IMR-90 (cell line): ENCODE measurements around the gene CD79A. TPM values are rescaled to one million over a fixed set of nuclear protein-coding genes. Genes with fewer than 3 reads are reported as not detected.

Experiments
- ATAC-seq: fragments of 200-7000 bp; cut with Tn5 transposase; 2 replicates; pipeline ENCODE4 v1.9.1; 2020; ENCODE audit warnings: low read depth, mild to moderate bottlenecking, moderate library complexity
- BruUV-seq: library from RNA; stranded (reverse); fragments of 400-500 nt; replicated peaks from 2 replicates; lab custom pipeline; 2021; lab: Mats Ljungman, UMichigan
- CTCF ChIA-PET: fragments of 300-600 bp; formaldehyde crosslinking; extraction: SDS; loops from one replicate; lab custom pipeline; 2021; ENCODE audit warnings: antibody characterized with exemption; lab: Yijun Ruan, JAX
- POLR2A ChIA-PET: fragments of 300-600 bp; sonication (Branson Sonifier 250); formaldehyde crosslinking; loops from one replicate; lab custom pipeline; 2022; ENCODE audit warnings: antibody characterized with exemption; ENCODE audit not compliant: unreplicated experiment; lab: Charles Lee
- DNase-seq: peaks from one replicate; pipeline ENCODE4 v3.0.0; 2013
- H2AFZ ChIP-seq: replicated peaks from 2 replicates; pipeline ENCODE3; 2013; ENCODE audit warnings: low read length, mild to moderate bottlenecking; ENCODE audit not compliant: poor library complexity
- H2AK5ac ChIP-seq: 2 replicates; pipeline ENCODE4 v1.6.1; 2013; ENCODE audit warnings: low read depth, low read length, inconsistent platforms
- H2AK9ac ChIP-seq: replicated peaks from 2 replicates; pipeline ENCODE3; 2013; ENCODE audit warnings: mild to moderate bottlenecking, low read depth, low read length, moderate library complexity; ENCODE audit not compliant: poor library complexity
- H2BK120ac ChIP-seq: 2 replicates; pipeline ENCODE4 v1.6.1; 2013; ENCODE audit warnings: low read depth, low read length, inconsistent platforms
- H2BK15ac ChIP-seq: 3 replicates; pipeline ENCODE4 v1.6.1; 2013; ENCODE audit warnings: low read depth, low read length, inconsistent platforms
- H2BK20ac ChIP-seq: 2 replicates; pipeline ENCODE4 v1.6.1; 2013; ENCODE audit warnings: low read depth, mild to moderate bottlenecking, inconsistent platforms, low read length, moderate library complexity
- H2BK5ac ChIP-seq: 2 replicates; pipeline ENCODE4 v1.6.1; 2013; ENCODE audit warnings: mild to moderate bottlenecking, low read depth, low read length, inconsistent platforms; ENCODE audit not compliant: poor library complexity, severe bottlenecking
- H3K14ac ChIP-seq: replicated peaks from 2 replicates; pipeline ENCODE4 v1.6.1; 2013; ENCODE audit warnings: low read depth, low read length, inconsistent platforms
- H3K18ac ChIP-seq: 2 replicates; pipeline ENCODE4 v1.6.1; 2013; ENCODE audit warnings: low read depth, low read length, control low read depth
- H3K23ac ChIP-seq: 2 replicates; pipeline ENCODE4 v1.6.1; 2013; ENCODE audit warnings: low read depth, low read length, inconsistent platforms
- H3K27ac ChIP-seq: 2 replicates; pipeline ENCODE4 v1.5.1; 2013; ENCODE audit warnings: mild to moderate bottlenecking, control low read depth, low read length; ENCODE audit not compliant: insufficient read depth
- H3K27me3 ChIP-seq: 2 replicates; pipeline ENCODE4 v1.6.1; 2013; ENCODE audit warnings: low read length; ENCODE audit not compliant: control insufficient read depth, insufficient read depth
- H3K36me3 ChIP-seq: 2 replicates; pipeline ENCODE4 v1.6.1; 2013; ENCODE audit warnings: low read length, mixed read lengths; ENCODE audit not compliant: control insufficient read depth, insufficient read depth
- H3K4ac ChIP-seq: 2 replicates; pipeline ENCODE4 v1.6.1; 2013; ENCODE audit warnings: low read depth, low read length, inconsistent platforms
- H3K4me1 ChIP-seq: 2 replicates; pipeline ENCODE4 v1.6.1; 2013; ENCODE audit warnings: low read length, mixed read lengths; ENCODE audit not compliant: control insufficient read depth, insufficient read depth
- H3K4me2 ChIP-seq: 2 replicates; pipeline ENCODE4 v1.6.1; 2013; ENCODE audit warnings: low read depth, mild to moderate bottlenecking, control low read depth, low read length, moderate library complexity
- H3K4me3 ChIP-seq: 2 replicates; pipeline ENCODE4 v1.5.1; 2013; ENCODE audit warnings: low read depth, mild to moderate bottlenecking, control low read depth, low read length, moderate library complexity; ENCODE audit not compliant: insufficient read depth
- H3K56ac ChIP-seq: 2 replicates; pipeline ENCODE4 v1.6.1; 2013; ENCODE audit warnings: low read length, inconsistent platforms; ENCODE audit not compliant: insufficient read depth; ENCODE audit errors: extremely low read depth
- H3K79me1 ChIP-seq, 2 experiments: 2 replicates each; pipeline ENCODE4 v1.6.1; 2013; ENCODE audit warnings: low read length in 2 of 2, inconsistent platforms in 1 of 2, low read depth in 1 of 2
- H3K9ac ChIP-seq: 2 replicates; pipeline ENCODE4 v1.6.1; 2013; ENCODE audit warnings: low read depth, low read length, control low read depth
- H3K9me1 ChIP-seq: 2 replicates; pipeline ENCODE4 v1.6.1; 2013; ENCODE audit warnings: low read length, inconsistent platforms; ENCODE audit not compliant: insufficient read depth
- H3K9me3 ChIP-seq: 2 replicates; pipeline ENCODE4 v1.6.1; 2013; ENCODE audit warnings: low read length; ENCODE audit not compliant: control insufficient read depth, insufficient read depth
- H4K20me1 ChIP-seq: 2 replicates; pipeline ENCODE4 v1.6.1; 2013; ENCODE audit warnings: low read length, inconsistent platforms; ENCODE audit not compliant: insufficient read depth
- H4K5ac ChIP-seq: 2 replicates; pipeline ENCODE4 v1.6.1; 2013; ENCODE audit warnings: mild to moderate bottlenecking, low read depth, low read length, control low read depth
- H4K8ac ChIP-seq, 2 experiments: 2 replicates each; pipeline ENCODE4 v1.6.1; 2013; ENCODE audit warnings: low read depth in 2 of 2, low read length in 2 of 2, control low read depth in 1 of 2, inconsistent platforms in 1 of 2
- H4K91ac ChIP-seq: 2 replicates; pipeline ENCODE4 v1.6.1; 2013; ENCODE audit warnings: low read depth, low read length, inconsistent platforms; ENCODE audit not compliant: insufficient read depth
- BHLHE40 ChIP-seq: fragments of 150-350 bp; IDR thresholded peaks from 2 replicates; pipeline ENCODE4 v1.6.1; 2016; ENCODE audit warnings: mild to moderate bottlenecking, low read depth, low read length
- CHD1 ChIP-seq: IDR thresholded peaks from 2 replicates; pipeline ENCODE4 v1.6.1; 2012; ENCODE audit warnings: low read depth, low read length, improper control_type of control experiment
- FOS ChIP-seq: fragments of 150-350 bp; IDR thresholded peaks from 2 replicates; pipeline ENCODE4 v1.6.1; 2016; ENCODE audit warnings: low read depth, low read length
- MAZ ChIP-seq: IDR thresholded peaks from 2 replicates; pipeline ENCODE4 v1.6.1; 2012; ENCODE audit warnings: low read depth, mild to moderate bottlenecking, low read length, improper control_type of control experiment, moderate library complexity, borderline replicate concordance
- MXI1 ChIP-seq: IDR thresholded peaks from 2 replicates; pipeline ENCODE4 v1.6.1; 2012; ENCODE audit warnings: low read depth, mild to moderate bottlenecking, low read length, moderate library complexity, borderline replicate concordance
- RAD21 ChIP-seq: IDR thresholded peaks from 2 replicates; pipeline ENCODE4 v1.6.1; 2012; ENCODE audit warnings: low read length, improper control_type of control experiment
- RCOR1 ChIP-seq: IDR thresholded peaks from 2 replicates; pipeline ENCODE4 v1.6.1; 2012; ENCODE audit warnings: mild to moderate bottlenecking, low read length, improper control_type of control experiment; ENCODE audit not compliant: insufficient replicate concordance
- SMC3 ChIP-seq: fragments of 150-350 bp; IDR thresholded peaks from 2 replicates; pipeline ENCODE4 v1.6.1; 2016; ENCODE audit warnings: low read depth, mild to moderate bottlenecking, antibody characterized with exemption, low read length, moderate library complexity
- WGBS, 2 experiments: methylation state at CpG; one replicate each; pipeline versions ENCODE4 v1.1.5 to v1.1.7; 2013; ENCODE audit warnings: missing lambda C conversion rate in 2 of 2; ENCODE audit not compliant: insufficient read length in 1 of 2; ENCODE audit errors: extremely low coverage in 2 of 2; 5-methylcytosine and 5-hydroxymethylcytosine counted together
- dilution Hi-C: fragments of 300-500 bp; cut with HindIII; formaldehyde crosslinking; loops from one replicate; pipeline ENCODE4 v1.14.3; 2018; ENCODE audit warnings: low sequenced_read_pairs; ENCODE audit not compliant: unreplicated experiment
- in situ Hi-C: fragments of 300-500 bp; cut with MboI; formaldehyde crosslinking; loops from 3 replicates; pipeline ENCODE4 v1.14.3; 2019; ENCODE audit warnings: low sequenced_read_pairs, inconsistent platforms, mixed read lengths
- intact Hi-C: fragments of 100-400 bp; cut with micrococcal nuclease; formaldehyde crosslinking; loops from 2 replicates; pipeline ENCODE4 v1.10.0; 2022
- polyA plus RNA-seq, 3 experiments: library from polyadenylated mRNA; depleted of rRNA; stranded (reverse); fragments of >200 nt; gene quantifications; 2 replicates each; pipeline ENCODE4 v1.2.3, GENCODE V29; 2012; ENCODE audit warnings: low replicate concordance in 1 of 3
- total RNA-seq: library from RNA; depleted of rRNA; stranded (reverse); fragments of >200 nt; gene quantifications from 2 replicates; pipeline ENCODE4 v1.2.3, GENCODE V29; 2012
- TF ChIP-seq, protein P1 (sequence below): fragments of 150-350 bp; IDR thresholded peaks from 2 replicates; pipeline ENCODE4 v1.6.1; 2017; ENCODE audit warnings: mild to moderate bottlenecking, antibody characterized with exemption, low read length, low read depth
- TF ChIP-seq, protein P2 (sequence below): conservative IDR thresholded peaks from 2 replicates; pipeline ENCODE4 v1.5.1; 2012; ENCODE audit warnings: mild to moderate bottlenecking, low read depth, low read length, improper control_type of control experiment

Gene CD79A
- total and polyA plus RNA-seq, 2 of the 4 experiments (the other 2 are of a cell fraction) = 0.19 TPM; not detected in 1

DNA sequence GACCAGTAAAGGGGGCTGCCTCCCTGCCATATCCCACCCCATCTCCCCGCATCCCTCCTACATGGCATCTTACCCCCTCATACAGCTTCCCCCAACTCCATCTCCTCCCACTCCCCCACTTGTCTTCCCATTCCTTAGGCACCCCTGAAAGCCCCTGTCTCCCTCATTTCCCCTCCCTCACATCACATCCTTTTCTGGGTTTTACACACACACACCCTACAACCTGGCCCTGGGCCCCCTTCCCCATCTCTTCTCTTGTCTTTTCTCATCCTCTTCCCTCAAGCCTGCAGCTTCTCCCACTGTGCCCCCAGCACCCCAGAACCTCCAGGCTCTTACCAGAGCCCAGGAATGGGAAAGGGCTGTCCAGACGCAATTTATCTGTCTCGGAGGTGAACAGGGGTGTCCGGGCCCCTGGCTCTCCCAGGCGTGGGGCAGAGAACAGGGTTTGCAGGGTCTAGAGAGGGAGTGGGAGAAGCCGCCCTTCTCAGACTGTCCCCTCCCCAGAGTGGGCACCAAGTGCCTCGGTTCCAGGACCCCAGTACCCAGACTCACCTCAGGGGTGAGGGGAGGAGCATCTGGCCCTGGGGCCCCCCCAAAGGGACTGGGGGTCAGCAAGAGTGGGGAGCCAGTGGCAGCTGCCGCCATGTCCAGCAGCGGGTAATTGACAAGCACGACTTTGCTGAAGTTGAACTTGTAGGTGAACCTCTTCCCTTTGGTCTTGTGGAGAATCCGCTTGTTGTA is 31.8 kb downstream of the CD79A start:
- TF ChIP-seq MXI1 (no peak), MAZ (no peak), RCOR1 (no peak), BHLHE40 (no peak), CHD1 (no peak), RAD21 (no peak), FOS (no peak), SMC3 (no peak)
- TF ChIP-seq, protein P1, sequence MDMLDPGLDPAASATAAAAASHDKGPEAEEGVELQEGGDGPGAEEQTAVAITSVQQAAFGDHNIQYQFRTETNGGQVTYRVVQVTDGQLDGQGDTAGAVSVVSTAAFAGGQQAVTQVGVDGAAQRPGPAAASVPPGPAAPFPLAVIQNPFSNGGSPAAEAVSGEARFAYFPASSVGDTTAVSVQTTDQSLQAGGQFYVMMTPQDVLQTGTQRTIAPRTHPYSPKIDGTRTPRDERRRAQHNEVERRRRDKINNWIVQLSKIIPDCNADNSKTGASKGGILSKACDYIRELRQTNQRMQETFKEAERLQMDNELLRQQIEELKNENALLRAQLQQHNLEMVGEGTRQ = no peak
- TF ChIP-seq, protein P2, sequence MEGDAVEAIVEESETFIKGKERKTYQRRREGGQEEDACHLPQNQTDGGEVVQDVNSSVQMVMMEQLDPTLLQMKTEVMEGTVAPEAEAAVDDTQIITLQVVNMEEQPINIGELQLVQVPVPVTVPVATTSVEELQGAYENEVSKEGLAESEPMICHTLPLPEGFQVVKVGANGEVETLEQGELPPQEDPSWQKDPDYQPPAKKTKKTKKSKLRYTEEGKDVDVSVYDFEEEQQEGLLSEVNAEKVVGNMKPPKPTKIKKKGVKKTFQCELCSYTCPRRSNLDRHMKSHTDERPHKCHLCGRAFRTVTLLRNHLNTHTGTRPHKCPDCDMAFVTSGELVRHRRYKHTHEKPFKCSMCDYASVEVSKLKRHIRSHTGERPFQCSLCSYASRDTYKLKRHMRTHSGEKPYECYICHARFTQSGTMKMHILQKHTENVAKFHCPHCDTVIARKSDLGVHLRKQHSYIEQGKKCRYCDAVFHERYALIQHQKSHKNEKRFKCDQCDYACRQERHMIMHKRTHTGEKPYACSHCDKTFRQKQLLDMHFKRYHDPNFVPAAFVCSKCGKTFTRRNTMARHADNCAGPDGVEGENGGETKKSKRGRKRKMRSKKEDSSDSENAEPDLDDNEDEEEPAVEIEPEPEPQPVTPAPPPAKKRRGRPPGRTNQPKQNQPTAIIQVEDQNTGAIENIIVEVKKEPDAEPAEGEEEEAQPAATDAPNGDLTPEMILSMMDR = no peak
- Histone ChIP-seq H4K8ac (no peak overlapping the region), H4K5ac (no peak overlapping the region), H3K4me2 (no peak overlapping the region), H3K27me3 (peaks cover 33% of the 10 kb centered on the region), H3K79me1 (0 out of 4 replicates have a peak, but pooled peaks cover 0 to 3% of the 10 kb centered on the region in 2 experiments), H3K23ac (no peak overlapping the region), H3K14ac (no peak overlapping the region), H3K9me3 (no peaks in the 10 kb centered on the region), H3K27ac (no peak overlapping the region), H3K9me1 (no peaks in the 10 kb centered on the region; the same call in 1 of the 2 replicates), H4K20me1 (peaks cover 27% of the 10 kb centered on the region), H2AK5ac (no peak overlapping the region), H3K36me3 (peaks cover 31% of the 10 kb centered on the region), H3K4me3 (no peak overlapping the region), H2BK15ac (no peak overlapping the region), H3K56ac (no peak overlapping the region), H2BK120ac (no peak overlapping the region), H3K9ac (no peak overlapping the region), H3K4ac (no peak overlapping the region), H2BK20ac (no peak overlapping the region), H2AFZ (no peak overlapping the region), H3K18ac (no peak overlapping the region), H2AK9ac (peak overlapping the region; percentile 8), H3K4me1 (no peaks in the 10 kb centered on the region), H2BK5ac (no peak overlapping the region), H4K91ac (no peak overlapping the region)
- 70% methylated on average over 3 of the region's 11 CpGs; no CpG with 5 or more reads in 1 of the 2 experiments for WGBS, 2 experiments
- intact Hi-C loops = no loop called here
- dilution Hi-C loops = no loop called here
- CTCF ChIA-PET = no interaction called here
- ATAC-seq (no peak), DNase-seq (no peak)
- in situ Hi-C loops = no loop called here
- no TSS peak for BruUV-seq
- POLR2A ChIA-PET = no interaction called here
